RWPE2 (cell line): ENCODE results near the gene NHERF2.

Source experiments
- ATAC-seq: fragments of 200-7000 bp; cut with Tn5 transposase; 3 replicates; pipeline ENCODE4 v1.9.1; 2021; ENCODE audit warnings: low read depth
- DNase-seq: peaks from one replicate; pipeline ENCODE4 v3.0.0-alpha.2; 2020; ENCODE audit warnings: low spot score
- H3K27ac ChIP-seq: fragments of 450-650 bp; 2 replicates; pipeline ENCODE4 v1.5.1; 2017; ENCODE audit warnings: mild to moderate bottlenecking; ENCODE audit not compliant: poor library complexity, severe bottlenecking
- H3K27me3 ChIP-seq: fragments of 250-450 bp; sonication (Bioruptor Pico); 2 replicates; pipeline ENCODE4 v1.5.1; 2021; ENCODE audit warnings: mild to moderate bottlenecking, moderate library complexity; ENCODE audit not compliant: insufficient read depth, poor library complexity, severe bottlenecking
- H3K36me3 ChIP-seq: fragments of 250-450 bp; sonication (Bioruptor Pico); 2 replicates; pipeline ENCODE4 v1.5.1; 2020; ENCODE audit warnings: low read depth, mild to moderate bottlenecking, moderate library complexity
- H3K4me1 ChIP-seq: fragments of 250-450 bp; sonication (Bioruptor Pico); 2 replicates; pipeline ENCODE4 v1.5.1; 2021; ENCODE audit warnings: mild to moderate bottlenecking, moderate library complexity; ENCODE audit not compliant: insufficient read depth, poor library complexity, severe bottlenecking
- H3K4me3 ChIP-seq: fragments of 250-450 bp; sonication (Bioruptor Pico); 2 replicates; pipeline ENCODE4 v1.5.1; 2021; ENCODE audit warnings: mild to moderate bottlenecking, moderate library complexity; ENCODE audit not compliant: severe bottlenecking
- H3K9me3 ChIP-seq: fragments of 250-450 bp; sonication (Bioruptor Pico); 2 replicates; pipeline ENCODE4 v1.5.1; 2021; ENCODE audit warnings: mild to moderate bottlenecking, moderate library complexity; ENCODE audit not compliant: severe bottlenecking
- CTCF ChIP-seq: fragments of 450-650 bp; IDR thresholded peaks from one replicate; pipeline ENCODE4 v1.5.1; 2017; ENCODE audit warnings: mild to moderate bottlenecking, moderate library complexity; ENCODE audit not compliant: poor library complexity, severe bottlenecking

NHERF2 gene

GRCh38 chr16:2082171-2082982, 55.7 kb downstream of the NHERF2 start:
- Histone ChIP-seq H3K4me3 (no peak overlapping the region), H3K4me1 (peaks cover 6% of the 10 kb centered on the region), H3K9me3 (no peaks in the 10 kb centered on the region), H3K27me3 (no peaks in the 10 kb centered on the region), H3K36me3 (peaks cover 36% of the 10 kb centered on the region), H3K27ac (no peak overlapping the region)
- peak; percentile 10 for TF ChIP-seq CTCF
- DNase-seq (no peak), ATAC-seq (peak; percentile 60)

GRCh38 chr16:2082983-2083364, 56.3 kb downstream of the NHERF2 start:
- no peak for ATAC-seq
- TF ChIP-seq CTCF, result no peak
- Histone ChIP-seq H3K36me3 (peaks cover 40% of the 10 kb centered on the region), H3K27me3 (no peaks in the 10 kb centered on the region), H3K9me3 (no peaks in the 10 kb centered on the region), H3K27ac (no peak overlapping the region), H3K4me3 (no peak overlapping the region), H3K4me1 (peaks cover 6% of the 10 kb centered on the region)
- no peak for DNase-seq

- H3K4me1 ChIP-seq, result peaks cover 6% of the 10 kb centered on the region
- ATAC-seq (no peak), DNase-seq (no peak)
- H3K27me3 ChIP-seq, result no peaks in the 10 kb centered on the region
- no peaks in the 10 kb centered on the region for H3K9me3 ChIP-seq
- H3K4me3 ChIP-seq, result no peak overlapping the region
- no peak for TF ChIP-seq CTCF
- H3K27ac ChIP-seq, result no peak overlapping the region
- peaks cover 45% of the 10 kb centered on the region for H3K36me3 ChIP-seq
Observed at GRCh38 chr16:2083409-2083808, 56.7 kb downstream of the NHERF2 start.

- no peak overlapping the region for H3K27ac ChIP-seq
- H3K27me3 ChIP-seq, result no peaks in the 10 kb centered on the region
- H3K4me3 ChIP-seq, result no peak overlapping the region
- ATAC-seq (no peak), DNase-seq (no peak)
- no peak for TF ChIP-seq CTCF
- H3K9me3 ChIP-seq, result no peaks in the 10 kb centered on the region
- peaks cover 52% of the 10 kb centered on the region for H3K36me3 ChIP-seq
- peaks cover 6% of the 10 kb centered on the region for H3K4me1 ChIP-seq
Observed at GRCh38 chr16:2083876-2084780, 57.4 kb downstream of the NHERF2 start.
